Omental fat pad (tissue), 4 donors: ENCODE results near the gene TIMM44. TPM values are rescaled to one million over a fixed set of nuclear protein-coding genes. Genes with fewer than 3 reads are reported as not detected.

Experiments
- ATAC-seq: fragments of 150-250 bp; one replicate; pipeline ENCODE4 v1.9.1; 2016; ENCODE audit warnings: mild to moderate bottlenecking, moderate library complexity; ENCODE audit not compliant: low FRiP score
- DNase-seq: peaks from one replicate; pipeline ENCODE4 v3.0.0-alpha.2; 2019; ENCODE audit warnings: low spot score
- total RNA-seq, 4 donors: library from RNA; depleted of rRNA; stranded (reverse); fragments of >200 nt; gene quantifications; one replicate each; pipeline ENCODE4 v1.1.0, GENCODE V29; 2016
- TF ChIP-seq, protein P1 (sequence below), 3 donors: fragments of 450-650 bp; IDR thresholded peaks; one replicate each; pipeline ENCODE4 v1.5.1; 2016 to 2017; ENCODE audit warnings: antibody characterized with exemption in 3 of 3, mild to moderate bottlenecking in 3 of 3, moderate library complexity in 2 of 3

The TIMM44 gene
- total RNA-seq, 4 donors from 2014 or later: 44.3 to 53.3 (median 47.6) TPM

- ATAC-seq (no peak), DNase-seq (no peak)
- TF ChIP-seq, protein P1, sequence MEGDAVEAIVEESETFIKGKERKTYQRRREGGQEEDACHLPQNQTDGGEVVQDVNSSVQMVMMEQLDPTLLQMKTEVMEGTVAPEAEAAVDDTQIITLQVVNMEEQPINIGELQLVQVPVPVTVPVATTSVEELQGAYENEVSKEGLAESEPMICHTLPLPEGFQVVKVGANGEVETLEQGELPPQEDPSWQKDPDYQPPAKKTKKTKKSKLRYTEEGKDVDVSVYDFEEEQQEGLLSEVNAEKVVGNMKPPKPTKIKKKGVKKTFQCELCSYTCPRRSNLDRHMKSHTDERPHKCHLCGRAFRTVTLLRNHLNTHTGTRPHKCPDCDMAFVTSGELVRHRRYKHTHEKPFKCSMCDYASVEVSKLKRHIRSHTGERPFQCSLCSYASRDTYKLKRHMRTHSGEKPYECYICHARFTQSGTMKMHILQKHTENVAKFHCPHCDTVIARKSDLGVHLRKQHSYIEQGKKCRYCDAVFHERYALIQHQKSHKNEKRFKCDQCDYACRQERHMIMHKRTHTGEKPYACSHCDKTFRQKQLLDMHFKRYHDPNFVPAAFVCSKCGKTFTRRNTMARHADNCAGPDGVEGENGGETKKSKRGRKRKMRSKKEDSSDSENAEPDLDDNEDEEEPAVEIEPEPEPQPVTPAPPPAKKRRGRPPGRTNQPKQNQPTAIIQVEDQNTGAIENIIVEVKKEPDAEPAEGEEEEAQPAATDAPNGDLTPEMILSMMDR (IDR thresholded peaks at IDR 0.05): no peak
Observed at GRCh38 chr19:7879111-7879807, 64.2 kb downstream of the TIMM44 start.

- ATAC-seq (no peak), DNase-seq (no peak)
Observed at GRCh38 chr19:7877249-7877836, 66.1 kb downstream of the TIMM44 start.

More at GRCh38 chr19:7877249-7877836, 66.1 kb downstream of the TIMM44 start:
- TF ChIP-seq, protein P1 (IDR thresholded peaks at IDR 0.05): no peak

Other genes with a start within 250 kb of the TIMM44 start
- gene FCER2, start 241.5 kb downstream of the TIMM44 start, total RNA-seq: 1 to 10 TPM in 2 of 4 donors, under 1 TPM in 2; 0.65 to 1.8 (median 1.0) TPM
- gene CLEC4G, start 211.6 kb downstream of the TIMM44 start, total RNA-seq: 1 to 10 TPM; 2.3 to 9.3 (median 6.0) TPM
- gene CD209, start 196.1 kb downstream of the TIMM44 start, total RNA-seq: 10 to 100 TPM; 12.7 to 21.8 (median 17.2) TPM
- under 1 TPM in 2 of 4 donors, not detected in 2; 0.56 to 0.93 TPM for gene CLEC4M, start 180.4 kb downstream of the TIMM44 start, total RNA-seq
- 10 to 100 TPM in 1 of 4 donors, 1 to 10 TPM in 3; 6.9 to 10.8 (median 7.9) TPM for gene EVI5L, start 113.4 kb downstream of the TIMM44 start, total RNA-seq
- gene PRR36, start 69.3 kb downstream of the TIMM44 start, total RNA-seq: not detected
- 1 to 10 TPM in 3 of 4 donors, under 1 TPM in 1; 0.79 to 6.5 (median 3.0) TPM for gene LRRC8E, start 55.2 kb downstream of the TIMM44 start, total RNA-seq
- 10 to 100 TPM; 12.9 to 13.7 (median 13.6) TPM for gene MAP2K7, start 39.8 kb downstream of the TIMM44 start, total RNA-seq
- not detected for gene TGFBR3L, start 28.8 kb downstream of the TIMM44 start, total RNA-seq
- gene SNAPC2, start 23.3 kb downstream of the TIMM44 start, total RNA-seq: 10 to 100 TPM in 3 of 4 donors, 1 to 10 TPM in 1; 4.7 to 13.1 (median 12.3) TPM
- gene CTXN1, start 17.5 kb downstream of the TIMM44 start, total RNA-seq: 1 to 10 TPM in 3 of 4 donors, not detected in 1; 1.6 to 3.7 (median 2.0) TPM
- gene ELAVL1, start 62.0 kb upstream of the TIMM44 start, total RNA-seq: 10 to 100 TPM; 23.7 to 41.1 (median 30.3) TPM
- not detected for gene CCL25, start 109.1 kb upstream of the TIMM44 start, total RNA-seq
- not detected for gene FBN3, start 205.9 kb upstream of the TIMM44 start, total RNA-seq